HL-60 (cell line): ENCODE results near the gene TNFAIP1.

Experiments used
- DNase-seq, 2 experiments: peaks; one replicate each; pipeline ENCODE4 v3.0.0-alpha.2; 2010 to 2020; ENCODE audit warnings: low read depth in 1 of 2, low spot score in 1 of 2
- H3K27ac ChIP-seq: fragments of 250-450 bp; sonication (Bioruptor Pico); replicated peaks from 2 replicates; pipeline ENCODE4 v1.5.1; 2020; ENCODE audit warnings: mild to moderate bottlenecking, moderate library complexity
- H3K27me3 ChIP-seq: fragments of 250-450 bp; sonication (Bioruptor Pico); 2 replicates; pipeline ENCODE4 v1.5.1; 2021; ENCODE audit warnings: mild to moderate bottlenecking, moderate library complexity; ENCODE audit not compliant: insufficient read depth, poor library complexity, severe bottlenecking
- H3K4me3 ChIP-seq: replicated peaks from 2 replicates; pipeline ENCODE4 v1.5.1; 2011; ENCODE audit warnings: mild to moderate bottlenecking, control low read depth, low read length; ENCODE audit not compliant: insufficient read depth
- CTCF ChIP-seq: IDR thresholded peaks from one replicate; pipeline ENCODE4 v1.5.1; 2011; ENCODE audit warnings: low read length, control low read depth, inconsistent platforms; ENCODE audit not compliant: insufficient read depth
- GABPA ChIP-seq: IDR thresholded peaks from 2 replicates; pipeline ENCODE4 v1.6.1; 2012; ENCODE audit warnings: low read depth
- POLR2AphosphoS5 ChIP-seq: IDR thresholded peaks from 2 replicates; pipeline ENCODE4 v1.6.1; 2012; ENCODE audit warnings: low read depth
- REST ChIP-seq: IDR thresholded peaks from 2 replicates; pipeline ENCODE4 v1.6.1; 2012; ENCODE audit warnings: low read depth; ENCODE audit not compliant: insufficient replicate concordance
- SPI1 ChIP-seq: IDR thresholded peaks from 2 replicates; pipeline ENCODE4 v1.6.1; 2012; ENCODE audit warnings: low read depth, mild to moderate bottlenecking, borderline replicate concordance

TNFAIP1 gene

DNA sequence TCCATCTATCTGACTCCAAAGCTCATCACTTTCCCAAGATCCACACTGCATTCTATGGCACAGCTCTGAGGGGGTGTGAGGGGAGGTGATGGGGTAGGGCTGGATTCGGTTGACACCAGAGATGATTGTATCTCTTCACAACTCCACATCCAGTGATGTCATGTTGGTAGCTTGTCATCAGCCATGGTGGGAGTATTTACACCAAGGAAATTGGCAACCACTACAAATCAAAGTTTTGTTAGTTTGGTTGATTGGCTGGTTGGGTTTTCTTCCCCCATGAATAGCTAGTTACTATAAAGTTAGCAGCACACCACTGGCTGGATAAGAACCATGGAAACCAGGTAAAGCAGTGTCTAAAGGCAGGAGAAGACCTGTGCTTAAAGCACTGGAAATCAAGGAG lies 55.4 kb downstream of the TNFAIP1 start:
- Histone ChIP-seq H3K27me3 (no peaks in the 10 kb centered on the region), H3K27ac (no peak overlapping the region), H3K4me3 (no peak overlapping the region)
- DNase-seq = no peak
- no peak for TF ChIP-seq POLR2AphosphoS5
- no peak for TF ChIP-seq REST
- TF ChIP-seq SPI1 = no peak
- TF ChIP-seq CTCF = no peak
- TF ChIP-seq GABPA = no peak

GRCh38 chr17:28391401-28391800 lies 55.8 kb downstream of the TNFAIP1 start:
- Histone ChIP-seq H3K4me3 (no peak overlapping the region), H3K27ac (no peak overlapping the region), H3K27me3 (no peaks in the 10 kb centered on the region)
- no peak for DNase-seq
- TF ChIP-seq REST = no peak
- no peak for TF ChIP-seq CTCF
- no peak for TF ChIP-seq GABPA
- TF ChIP-seq SPI1 = no peak
- TF ChIP-seq POLR2AphosphoS5 = no peak

GRCh38 chr17:28392491-28392890 lies 56.9 kb downstream of the TNFAIP1 start:
- DNase-seq = no peak
- no peaks in the 10 kb centered on the region for H3K27me3 ChIP-seq
- no peak overlapping the region for H3K27ac ChIP-seq
- no peak overlapping the region for H3K4me3 ChIP-seq
- TF ChIP-seq GABPA (no peak), REST (no peak)
